GM21367 (cell line): ENCODE measurements around the gene OPCML.

Experiments
- ATAC-seq: cut with Tn5 transposase; IDR thresholded peaks from one replicate; pipeline ENCODE4 v1.9.1; 2021; ENCODE audit not compliant: unreplicated experiment

OPCML gene

DNA sequence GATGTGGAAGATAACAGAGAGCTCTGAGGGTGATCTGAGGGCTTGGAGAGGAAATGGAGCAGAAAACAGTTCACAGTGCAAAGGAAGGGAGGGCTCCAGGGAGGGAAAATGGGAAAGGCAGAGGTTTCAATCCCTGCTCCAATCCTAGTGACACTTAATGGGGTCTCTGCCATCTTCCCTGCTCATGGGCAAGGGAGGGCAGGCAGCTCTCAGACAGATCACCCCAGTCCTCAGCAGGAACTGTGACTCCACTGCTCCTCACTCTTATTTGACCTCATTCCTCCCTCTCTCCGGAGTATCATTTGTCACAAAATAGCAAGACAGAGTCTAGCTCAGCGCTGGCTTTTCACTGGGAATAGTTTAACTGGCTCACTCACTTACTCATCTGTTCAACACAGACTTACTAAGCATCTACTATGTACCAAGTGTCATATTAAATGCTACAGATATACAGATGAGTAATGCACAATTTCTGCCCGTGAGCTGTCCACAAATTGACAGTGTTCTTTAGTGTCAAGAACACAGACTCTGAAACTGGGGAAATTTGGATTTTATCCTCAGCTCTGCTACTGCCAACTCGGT, 817.4 kb downstream of the OPCML start:
- ATAC-seq: no peak

DNA sequence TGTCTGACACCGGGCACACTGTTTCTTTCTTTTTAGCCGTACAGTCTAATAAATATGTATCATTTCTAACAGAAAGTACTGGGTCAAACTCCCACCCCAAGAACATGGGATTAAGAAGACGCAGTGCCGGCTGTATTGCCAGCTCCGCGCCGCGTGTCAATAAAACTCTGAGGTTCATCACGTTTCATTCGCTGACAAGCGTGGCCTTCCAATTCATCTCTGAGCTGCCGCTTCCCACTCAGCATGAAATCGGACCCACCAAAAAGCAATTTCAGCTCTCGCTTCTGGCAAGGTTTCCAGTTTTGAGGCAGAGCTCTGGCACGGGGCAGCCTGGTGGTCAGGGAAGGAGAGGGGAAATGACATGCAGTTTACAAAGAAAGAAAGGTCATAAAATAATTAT, 819.8 kb downstream of the OPCML start:
- no peak for ATAC-seq

DNA sequence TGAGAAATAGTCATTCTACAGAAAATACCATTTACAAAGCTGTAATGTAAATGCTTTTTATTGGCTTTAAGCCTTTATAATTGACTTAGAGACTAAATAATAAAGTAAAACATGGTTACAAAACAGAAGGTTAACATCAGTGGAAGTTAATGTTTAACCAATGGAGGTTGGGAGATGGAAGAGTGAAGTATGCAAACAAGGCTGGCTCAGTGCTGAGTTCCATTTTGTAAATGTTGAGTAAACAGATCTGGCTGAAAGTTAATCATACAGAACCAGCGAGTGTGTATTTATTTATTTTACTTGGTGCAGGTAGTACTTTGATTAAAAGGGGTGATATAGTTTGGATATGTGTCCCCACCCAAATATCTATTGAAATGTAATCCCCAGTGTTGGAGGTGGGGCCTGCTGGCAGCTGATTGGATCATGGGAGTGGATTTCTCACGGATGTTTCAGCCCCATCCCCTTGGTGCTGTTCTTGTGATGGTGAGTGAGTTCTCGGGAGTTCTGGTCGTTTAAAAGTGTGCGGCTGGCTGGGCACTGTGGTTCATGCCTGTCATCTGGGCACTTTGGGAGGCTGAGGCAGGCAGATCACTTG, 827.4 kb downstream of the OPCML start:
- no peak for ATAC-seq

DNA sequence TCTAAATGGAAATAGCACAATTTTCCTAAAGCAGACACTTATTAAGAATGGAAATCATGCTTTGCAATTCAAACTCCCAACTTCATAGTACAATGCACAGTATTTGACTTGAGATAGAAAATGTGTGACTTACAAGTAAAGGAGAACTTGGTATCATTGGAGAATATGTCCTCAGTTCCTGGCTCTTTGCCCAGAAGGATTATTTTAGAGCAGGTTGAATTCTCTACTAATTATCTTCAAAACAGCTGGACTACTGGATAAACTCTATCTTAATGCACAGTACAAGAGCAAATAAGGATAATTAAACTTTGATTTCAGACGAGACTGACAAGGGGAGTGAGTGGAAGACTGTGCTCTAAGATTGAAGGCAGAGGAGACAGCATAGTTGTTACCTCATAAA, 839.4 kb downstream of the OPCML start:
- ATAC-seq: no peak

DNA sequence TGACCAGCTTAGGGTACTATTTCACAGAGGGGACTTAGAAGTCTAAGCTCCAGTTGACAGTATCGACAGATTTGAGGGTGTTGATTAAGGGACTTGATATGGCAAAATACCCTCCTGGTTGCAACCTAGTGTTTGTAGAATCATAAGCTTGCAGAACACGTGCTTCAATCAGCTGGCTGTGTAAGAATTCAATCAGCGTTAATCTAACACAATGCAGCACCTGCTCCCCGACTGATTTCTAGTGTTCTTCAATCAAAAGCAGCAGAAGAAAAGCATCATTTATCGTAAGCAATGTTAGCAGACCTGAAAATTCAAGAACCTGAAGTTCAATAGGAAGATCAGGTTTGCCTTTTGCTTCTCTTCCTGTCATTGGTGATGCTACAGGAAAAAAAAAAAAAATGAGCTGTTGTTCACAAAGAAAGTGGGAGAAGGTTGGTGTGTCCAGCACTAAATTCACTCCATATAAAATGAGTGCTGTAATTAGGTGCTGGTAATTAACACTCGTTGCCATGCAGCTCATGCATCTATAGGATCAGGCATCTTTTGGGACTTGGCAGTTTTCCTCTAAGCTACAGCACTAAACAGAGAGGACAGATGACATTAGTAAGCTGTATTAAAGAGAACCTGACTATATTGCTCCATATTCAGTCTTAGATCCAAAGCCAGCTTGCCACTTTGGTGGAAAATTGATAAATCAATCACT, 840.3 kb downstream of the OPCML start:
- no peak for ATAC-seq

DNA sequence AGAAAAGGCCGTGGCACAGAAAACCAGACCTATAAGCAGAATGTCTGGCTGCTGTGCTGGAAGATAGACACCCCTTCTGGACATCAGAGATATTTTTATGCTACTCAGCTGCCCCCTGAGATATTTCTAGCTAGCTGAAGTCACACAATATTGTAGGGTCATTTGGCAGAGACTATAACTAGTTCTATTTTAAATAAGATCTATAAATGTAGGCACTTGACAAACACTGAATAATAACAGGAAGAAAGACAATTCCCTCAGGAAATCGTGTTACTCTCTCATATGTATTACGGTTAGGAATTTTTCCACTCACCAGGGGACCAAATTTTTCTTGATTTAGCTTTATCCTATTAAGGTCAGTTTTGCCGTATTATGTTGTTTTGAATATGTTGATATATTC, 845.4 kb downstream of the OPCML start:
- ATAC-seq: no peak

DNA sequence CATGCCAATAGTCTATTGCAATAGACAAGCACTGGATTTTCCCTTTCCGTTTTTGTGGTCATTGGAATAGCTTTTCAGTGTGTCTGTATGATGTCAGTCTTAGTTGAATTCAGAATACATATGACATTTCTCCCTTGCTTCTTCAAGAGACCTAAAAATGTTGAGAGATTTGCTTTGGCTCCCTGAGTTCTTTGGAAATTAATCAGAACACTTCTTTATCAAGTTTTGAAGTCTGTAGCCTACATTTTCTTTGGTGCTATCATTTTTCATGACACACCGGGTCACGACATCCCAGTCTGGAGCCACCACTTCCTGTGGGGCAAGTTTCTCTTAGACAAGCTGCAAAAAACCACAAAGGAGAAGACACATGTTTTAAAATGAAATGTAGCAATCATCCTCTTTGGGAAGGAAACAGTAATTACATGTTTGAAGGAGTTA, 847.1 kb downstream of the OPCML start:
- no peak for ATAC-seq

DNA sequence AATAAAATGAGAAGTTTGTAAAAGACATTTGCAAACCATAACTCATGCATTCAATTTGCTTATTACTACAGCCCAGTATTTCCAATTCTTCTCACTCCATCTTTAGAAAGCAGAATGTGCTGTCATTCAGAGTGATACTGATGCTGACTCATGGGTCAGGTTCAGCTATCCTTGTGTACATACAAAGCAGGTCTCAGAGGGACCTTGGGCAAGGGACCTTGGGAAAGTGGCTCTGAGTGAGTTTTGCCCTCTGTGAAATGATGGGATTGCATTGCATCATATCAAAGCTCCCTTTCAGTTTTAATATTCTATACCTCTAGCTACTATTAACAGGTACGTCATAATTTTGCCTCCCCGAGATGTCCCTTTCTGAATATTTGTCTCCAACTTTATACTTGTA, 848.7 kb downstream of the OPCML start:
- no peak for ATAC-seq

DNA sequence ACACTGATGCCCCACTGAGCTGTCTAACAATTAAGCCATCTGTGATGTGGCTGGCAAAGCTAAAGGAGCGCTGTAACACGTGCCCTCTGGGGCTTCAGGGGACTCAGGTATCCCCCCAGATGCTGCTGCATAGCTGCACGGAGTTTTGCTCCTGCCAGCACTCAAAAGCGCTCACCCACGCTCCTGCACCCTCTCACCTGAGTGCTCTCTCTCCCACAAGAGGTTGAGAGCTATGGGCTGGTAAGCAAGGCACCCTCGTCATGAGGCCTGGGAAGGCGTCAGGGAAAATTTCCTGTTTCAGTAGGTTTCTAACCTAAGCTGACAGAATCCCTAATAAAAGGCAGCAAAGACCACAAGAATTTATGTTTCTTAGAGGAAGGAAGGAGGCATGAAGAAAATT, 850.3 kb downstream of the OPCML start:
- no peak for ATAC-seq

DNA sequence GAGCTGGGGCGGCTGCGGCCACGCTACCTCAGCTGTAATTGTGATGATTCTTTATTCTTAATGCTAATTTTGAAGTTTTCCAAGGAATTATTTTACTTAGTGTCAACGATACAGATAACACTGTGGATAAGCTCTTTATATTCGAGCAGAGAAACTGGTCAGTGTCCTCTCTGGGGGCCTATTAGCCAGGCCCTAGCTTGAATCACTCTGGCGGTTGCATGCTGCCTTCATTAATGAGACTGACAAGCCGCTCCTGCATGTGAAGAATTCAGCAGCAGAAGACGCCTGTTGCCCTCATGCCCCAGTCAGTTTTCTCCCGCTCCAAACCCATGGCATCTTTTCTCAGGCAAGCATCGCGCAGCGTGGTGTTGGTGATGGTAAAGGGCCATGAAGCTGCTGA, 851.7 kb downstream of the OPCML start:
- ATAC-seq: no peak

DNA sequence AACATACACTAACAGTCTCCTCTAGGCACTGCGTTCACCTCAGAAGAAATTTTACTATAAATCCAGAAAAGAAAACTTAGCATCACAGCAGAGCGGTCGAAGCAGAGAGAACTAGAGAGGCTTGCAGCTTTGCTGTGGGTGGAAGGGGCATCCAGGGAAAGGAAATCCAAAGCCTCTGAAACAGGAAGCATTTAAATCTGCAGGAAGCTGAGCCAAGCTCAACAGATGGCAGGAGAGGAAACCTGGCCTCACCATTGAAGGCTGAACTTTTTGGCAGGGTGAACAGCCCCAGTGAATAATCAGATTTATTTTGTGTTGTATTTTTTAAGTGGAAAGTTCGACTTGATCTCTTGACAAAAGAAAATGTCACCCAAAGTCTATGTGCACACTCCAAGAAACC, 858.1 kb downstream of the OPCML start:
- ATAC-seq: no peak

DNA sequence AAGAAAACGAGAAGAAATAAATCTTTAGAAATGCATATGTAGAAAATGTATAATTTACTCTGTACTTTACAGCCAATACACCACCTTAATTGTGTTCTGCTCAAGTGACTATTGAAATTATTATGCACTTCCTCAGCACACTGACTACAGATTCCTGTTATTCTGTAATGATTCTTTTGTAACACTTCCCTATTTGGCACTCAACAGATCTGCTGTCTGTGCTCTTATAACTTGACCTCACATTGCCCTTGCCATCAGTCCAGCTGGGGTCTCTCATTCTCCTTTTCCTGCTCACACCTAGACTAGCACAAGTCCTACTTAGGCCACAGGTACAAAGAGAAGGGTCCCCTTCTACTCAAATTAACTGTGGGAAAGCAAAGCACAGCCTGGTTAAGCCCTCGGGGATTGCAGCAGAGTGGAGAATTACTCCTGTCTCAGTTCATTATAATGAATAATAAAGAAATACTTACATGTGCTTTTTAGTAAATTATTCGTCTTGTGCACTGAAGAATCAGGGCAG, 860.4 kb downstream of the OPCML start:
- ATAC-seq: no peak

DNA sequence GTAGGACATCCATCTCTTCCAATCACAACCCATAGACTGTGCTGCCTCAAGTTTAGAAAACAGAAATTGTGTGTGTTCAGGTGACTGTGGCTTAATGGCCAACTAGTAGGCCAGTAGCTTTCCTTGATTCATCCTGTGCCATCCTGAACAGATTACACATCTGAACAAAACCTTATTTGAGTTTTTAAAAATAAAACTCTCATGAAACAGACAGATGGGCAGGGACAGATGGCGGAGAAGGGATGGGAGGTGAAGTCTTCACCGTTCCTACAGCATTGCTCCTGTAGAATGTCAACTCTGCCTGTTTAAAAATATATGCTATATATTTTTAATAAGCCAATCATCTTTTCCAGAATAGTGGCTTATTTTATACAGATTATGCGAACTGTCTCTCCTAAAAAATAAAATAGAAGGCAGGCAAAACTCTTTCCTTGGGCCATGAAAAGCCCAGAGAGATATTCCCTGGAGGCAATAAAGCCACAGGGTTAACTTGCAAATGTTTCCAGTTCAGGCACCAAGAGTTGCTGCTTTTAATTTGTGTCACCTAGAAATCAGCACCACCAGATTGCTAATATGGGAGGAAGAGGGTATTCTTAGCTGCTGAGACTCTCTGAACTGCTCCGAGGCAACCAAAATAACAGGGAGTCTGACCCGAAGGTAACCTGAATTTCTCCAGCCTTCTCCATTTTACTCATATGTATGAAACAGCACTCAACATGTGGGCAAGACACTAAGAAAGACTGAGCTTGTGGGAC, 861.2 kb downstream of the OPCML start:
- no peak for ATAC-seq

DNA sequence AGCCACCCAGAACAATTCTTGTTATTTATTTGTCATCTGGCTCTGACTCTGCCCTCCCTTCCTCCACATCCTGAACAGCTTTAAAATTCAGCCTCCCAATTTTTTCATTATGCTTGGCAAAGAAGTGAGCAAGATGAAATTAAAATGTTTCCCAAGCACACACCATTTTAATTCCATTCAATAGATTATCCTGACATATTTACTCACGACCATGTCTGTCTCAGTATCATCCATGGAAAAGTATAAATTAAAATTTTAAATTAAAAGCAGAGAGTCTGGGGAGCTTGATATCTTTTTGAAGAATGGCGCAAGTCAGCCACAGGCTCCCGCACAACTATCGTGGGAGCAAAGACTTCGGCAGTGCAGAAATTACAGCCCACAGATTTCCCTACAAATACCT, 862.4 kb downstream of the OPCML start:
- no peak for ATAC-seq

DNA sequence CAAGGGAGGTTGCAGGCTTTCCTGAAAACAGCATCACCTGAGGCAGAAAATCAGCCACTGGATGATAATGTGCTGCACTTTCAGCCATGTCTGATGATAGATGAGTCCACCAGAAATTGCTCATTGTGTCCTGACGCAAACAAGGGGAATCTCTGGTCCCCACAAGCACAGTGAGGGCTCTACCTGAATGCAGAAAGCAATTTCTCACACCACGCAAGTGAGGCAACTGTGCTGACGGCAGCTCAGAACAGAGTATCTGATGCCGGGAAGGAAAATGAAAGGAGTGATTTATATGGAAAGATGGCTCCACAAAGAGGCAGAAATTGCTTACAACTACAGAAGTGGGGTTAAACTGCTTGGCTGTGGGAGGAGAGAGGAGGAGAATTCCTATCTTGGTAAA, 867.1 kb downstream of the OPCML start:
- ATAC-seq: no peak

DNA sequence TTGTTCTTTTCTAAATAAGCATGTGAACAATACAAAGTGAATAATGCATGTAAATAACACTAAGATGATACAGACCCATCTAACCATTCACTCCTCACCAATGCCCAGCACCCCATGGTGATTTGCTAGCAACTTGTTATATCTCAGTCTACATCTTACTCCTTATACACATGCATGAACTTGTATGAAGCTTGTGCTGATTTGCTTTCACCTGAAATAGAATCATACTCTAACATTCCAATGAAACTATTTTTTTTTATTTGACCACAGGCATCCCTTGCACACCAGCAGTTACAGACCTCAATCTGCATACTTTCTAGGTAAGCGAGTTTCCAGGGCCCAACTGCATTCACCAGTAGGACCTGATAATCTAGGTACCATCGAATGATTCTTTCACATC, 873.6 kb downstream of the OPCML start:
- no peak for ATAC-seq

DNA sequence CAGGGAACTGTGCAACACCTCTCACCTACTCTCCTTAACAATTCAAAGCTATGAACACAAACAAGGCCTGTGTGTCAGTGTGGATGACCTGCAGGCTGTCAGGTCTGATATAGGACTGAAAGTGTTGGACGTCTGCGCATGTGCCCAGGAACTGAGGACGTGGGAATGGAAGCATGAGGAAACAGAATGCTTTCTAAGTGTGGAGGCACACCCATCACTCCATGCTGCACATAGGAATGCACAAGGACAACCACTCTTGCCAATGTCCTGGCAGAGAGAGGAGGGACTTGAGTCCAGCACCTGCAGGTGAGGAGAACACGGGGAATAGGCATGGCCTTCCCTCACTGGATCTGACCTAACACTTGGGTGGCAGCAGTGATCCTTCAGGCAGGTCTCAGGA, 874.3 kb downstream of the OPCML start:
- ATAC-seq: no peak

DNA sequence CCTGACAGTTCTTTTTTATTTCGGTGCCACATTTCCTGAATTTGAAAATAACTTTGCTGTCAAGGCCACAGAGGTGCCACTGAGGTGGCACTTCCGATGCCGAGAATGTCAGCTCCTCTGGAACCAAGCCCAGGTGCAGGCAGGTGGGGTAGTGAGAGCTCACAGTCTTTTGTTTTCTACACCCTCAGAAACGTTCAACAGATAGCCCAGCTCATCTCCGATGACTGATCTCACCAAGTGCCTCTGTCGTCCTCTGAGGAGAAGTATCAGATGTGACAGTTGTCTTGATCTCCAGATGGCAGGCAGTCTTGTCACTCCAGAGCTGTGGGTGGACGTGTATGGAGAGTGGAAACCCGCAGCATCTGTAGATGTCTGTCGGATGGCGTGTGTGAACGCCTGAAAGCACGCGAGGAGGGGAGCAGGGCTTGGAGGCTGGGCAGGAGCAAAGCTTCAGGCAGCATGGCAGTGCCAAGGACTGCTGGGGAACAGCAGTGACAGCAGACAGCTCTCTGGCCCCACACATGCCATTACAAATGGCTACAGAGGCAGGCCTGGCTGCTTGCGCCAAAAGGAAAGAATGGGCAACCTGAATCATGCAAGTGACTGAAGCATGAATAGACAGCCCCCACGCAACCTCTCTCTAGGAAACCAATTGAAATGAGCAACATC, 877.0 kb downstream of the OPCML start:
- ATAC-seq: no peak

DNA sequence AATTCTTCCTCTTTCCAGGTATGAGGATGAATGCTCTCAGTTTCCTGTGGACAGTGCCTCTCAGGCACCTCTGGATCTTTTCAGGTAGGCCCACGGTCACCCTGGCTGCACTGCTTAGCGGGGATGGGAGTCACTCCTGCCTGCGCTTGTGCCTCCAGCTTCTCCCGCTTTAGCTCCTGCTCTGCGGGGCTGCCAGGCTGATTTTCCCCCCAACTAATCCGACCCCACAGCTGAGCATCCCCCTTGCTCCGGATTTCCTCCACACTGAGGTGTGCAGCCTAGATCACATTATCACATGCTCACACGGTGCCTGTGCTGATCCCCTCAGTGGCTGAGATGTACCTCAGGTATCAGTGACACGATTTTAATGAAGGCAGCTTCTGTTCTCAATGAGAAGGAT, 879.1 kb downstream of the OPCML start:
- no peak for ATAC-seq

DNA sequence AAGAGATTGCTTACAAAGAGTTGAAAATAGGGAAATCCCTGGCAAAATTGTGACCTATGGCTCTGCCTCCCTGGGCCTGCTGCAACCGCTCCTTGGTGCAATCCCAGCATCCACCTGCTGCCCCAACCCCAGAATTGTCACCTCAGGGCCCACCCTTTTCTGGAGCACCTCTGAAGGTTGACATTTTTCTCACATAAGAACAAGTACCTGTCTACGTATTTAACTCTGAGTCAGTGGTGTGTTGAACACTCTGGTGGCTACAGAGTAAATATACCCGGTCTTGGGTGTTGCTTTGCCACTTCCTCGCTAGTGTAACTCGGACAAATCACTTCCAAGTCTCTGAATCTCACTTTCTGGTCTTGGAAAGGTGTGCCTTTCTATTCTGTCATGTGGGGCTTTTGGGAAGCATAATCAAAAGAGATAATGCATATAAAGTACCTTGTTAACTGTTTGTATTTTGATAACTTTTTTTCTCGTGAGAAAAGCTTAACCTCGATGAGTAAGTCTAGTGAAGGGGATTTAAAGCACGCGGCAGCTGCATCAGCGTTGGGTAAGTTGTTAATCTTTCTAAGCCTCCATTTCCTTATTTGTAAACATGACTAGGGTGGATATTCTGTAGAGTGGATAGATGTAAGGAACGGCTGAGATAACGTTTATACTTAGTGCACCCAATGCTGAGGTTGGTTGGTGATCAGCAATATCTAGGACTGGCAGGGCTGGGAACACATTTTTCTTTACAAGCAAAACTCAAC, 881.2 kb downstream of the OPCML start:
- no peak for ATAC-seq

DNA sequence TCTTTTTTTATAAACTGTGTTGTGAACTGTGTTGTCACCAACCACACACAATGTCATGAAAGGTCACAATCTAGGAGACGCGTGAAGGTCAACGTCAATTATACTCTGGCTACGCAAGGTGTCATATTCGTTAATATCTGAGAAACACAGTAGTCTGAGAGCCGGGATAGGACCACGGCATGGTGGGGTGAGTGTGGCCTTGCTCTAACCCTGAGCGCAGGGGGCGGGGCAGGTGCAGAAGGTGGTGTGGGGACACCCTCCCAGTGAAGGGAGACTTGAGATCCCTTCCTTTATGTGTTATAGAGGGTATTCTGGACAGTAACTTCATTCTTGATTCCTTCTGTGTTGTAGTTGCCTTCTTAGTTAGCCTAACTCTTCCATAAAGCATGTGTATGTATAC, 883.0 kb downstream of the OPCML start:
- ATAC-seq: no peak
